Measurements from ENCODE around the gene KIAA0232. TPM values are rescaled to one million over a fixed set of nuclear protein-coding genes. Genes with fewer than 3 reads are reported as not detected.

KIAA0232 gene
- total and polyA plus RNA-seq, 10 of the 15 experiments (the other 5 are each of a cell fraction or from before 2014, with no cell fraction given), result 2.8 to 15.1 (median 10.8) TPM

DNA sequence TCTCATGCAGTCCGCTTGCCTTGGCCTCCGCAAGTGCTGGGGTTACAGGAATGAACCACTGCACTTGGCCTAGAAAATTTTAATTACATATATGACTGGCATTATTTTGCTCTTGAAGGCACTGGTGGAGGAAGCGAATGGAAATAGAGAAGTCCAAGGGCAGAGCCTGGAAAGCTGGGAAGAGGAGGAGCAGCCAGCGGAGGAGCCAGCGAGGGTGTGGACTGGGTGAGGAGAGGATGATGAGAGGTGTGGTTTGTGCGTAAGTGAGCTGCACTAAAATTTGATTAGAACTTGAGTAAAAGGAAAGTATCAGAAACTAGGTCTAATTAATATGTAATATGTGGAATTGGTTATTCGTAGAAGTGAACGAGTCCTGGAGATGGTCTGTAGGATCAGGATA, 13.3 kb downstream of the KIAA0232 start:
- no peak overlapping the region for H3K4me2 ChIP-seq (ENCODE audit: control insufficient read depth, insufficient read depth)
- POLR2A ChIA-PET, result interaction anchor here (1.6 kb wide), 1 partner anchor 11 kb away, joined by 17 read pairs; no protein-coding TSS in a partner anchor
- no peak overlapping the region for H3K9ac ChIP-seq (ENCODE audit: control insufficient read depth, insufficient read depth, low read length)
- H3K4me1 ChIP-seq (ENCODE audit: control insufficient read depth, insufficient read depth, low read length), result peaks cover 4% of the 10 kb centered on the region; the same call in 1 of the 2 replicates
- peaks cover 0 to 5% of the 10 kb centered on the region in 2 experiments; a peak in 1 of 4 replicates for H3K36me3 ChIP-seq (ENCODE audit: control insufficient read depth in 2 of 2, insufficient read depth in 2 of 2, low read length in 1 of 2)
- H3K27ac ChIP-seq (ENCODE audit: control insufficient read depth, insufficient read depth), result no peak overlapping the region
- no peaks in the 10 kb centered on the region for H3K27me3 ChIP-seq (replicated peaks in 1 of 2; ENCODE audit: control insufficient read depth in 2 of 2, insufficient read depth in 2 of 2, low read length in 1 of 2)
- H3K4me3 ChIP-seq, result no peak overlapping the region
- TF ChIP-seq, protein P1, sequence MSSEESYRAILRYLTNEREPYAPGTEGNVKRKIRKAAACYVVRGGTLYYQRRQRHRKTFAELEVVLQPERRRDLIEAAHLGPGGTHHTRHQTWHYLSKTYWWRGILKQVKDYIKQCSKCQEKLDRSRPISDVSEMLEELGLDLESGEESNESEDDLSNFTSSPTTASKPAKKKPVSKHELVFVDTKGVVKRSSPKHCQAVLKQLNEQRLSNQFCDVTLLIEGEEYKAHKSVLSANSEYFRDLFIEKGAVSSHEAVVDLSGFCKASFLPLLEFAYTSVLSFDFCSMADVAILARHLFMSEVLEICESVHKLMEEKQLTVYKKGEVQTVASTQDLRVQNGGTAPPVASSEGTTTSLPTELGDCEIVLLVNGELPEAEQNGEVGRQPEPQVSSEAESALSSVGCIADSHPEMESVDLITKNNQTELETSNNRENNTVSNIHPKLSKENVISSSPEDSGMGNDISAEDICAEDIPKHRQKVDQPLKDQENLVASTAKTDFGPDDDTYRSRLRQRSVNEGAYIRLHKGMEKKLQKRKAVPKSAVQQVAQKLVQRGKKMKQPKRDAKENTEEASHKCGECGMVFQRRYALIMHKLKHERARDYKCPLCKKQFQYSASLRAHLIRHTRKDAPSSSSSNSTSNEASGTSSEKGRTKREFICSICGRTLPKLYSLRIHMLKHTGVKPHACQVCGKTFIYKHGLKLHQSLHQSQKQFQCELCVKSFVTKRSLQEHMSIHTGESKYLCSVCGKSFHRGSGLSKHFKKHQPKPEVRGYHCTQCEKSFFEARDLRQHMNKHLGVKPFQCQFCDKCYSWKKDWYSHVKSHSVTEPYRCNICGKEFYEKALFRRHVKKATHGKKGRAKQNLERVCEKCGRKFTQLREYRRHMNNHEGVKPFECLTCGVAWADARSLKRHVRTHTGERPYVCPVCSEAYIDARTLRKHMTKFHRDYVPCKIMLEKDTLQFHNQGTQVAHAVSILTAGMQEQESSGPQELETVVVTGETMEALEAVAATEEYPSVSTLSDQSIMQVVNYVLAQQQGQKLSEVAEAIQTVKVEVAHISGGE (CRISPR knock-in tag; IDR thresholded peaks at IDR 0.05), result no peak
- TF ChIP-seq IKZF2 (IDR thresholded peaks at IDR 0.05) (no peak), SMAD1 (IDR thresholded peaks at IDR 0.05; ENCODE audit: low read depth, partially characterized antibody) (no peak), CBFB (IDR thresholded peaks at IDR 0.05; ENCODE audit: low read depth) (no peak), ASH2L (IDR thresholded peaks at IDR 0.05; ENCODE audit: borderline replicate concordance, low read depth) (no peak), STAT1 (conservative IDR thresholded peaks at IDR 0.05) (no peak), TCF7 (IDR thresholded peaks at IDR 0.05; ENCODE audit: borderline replicate concordance) (no peak), POLR2AphosphoS5 (IDR thresholded peaks at IDR 0.05; ENCODE audit: low read length) (no peak), ZNF384 (IDR thresholded peaks at IDR 0.05; ENCODE audit: borderline replicate concordance, low read depth, low read length) (no peak)
- TF ChIP-seq, protein P2, sequence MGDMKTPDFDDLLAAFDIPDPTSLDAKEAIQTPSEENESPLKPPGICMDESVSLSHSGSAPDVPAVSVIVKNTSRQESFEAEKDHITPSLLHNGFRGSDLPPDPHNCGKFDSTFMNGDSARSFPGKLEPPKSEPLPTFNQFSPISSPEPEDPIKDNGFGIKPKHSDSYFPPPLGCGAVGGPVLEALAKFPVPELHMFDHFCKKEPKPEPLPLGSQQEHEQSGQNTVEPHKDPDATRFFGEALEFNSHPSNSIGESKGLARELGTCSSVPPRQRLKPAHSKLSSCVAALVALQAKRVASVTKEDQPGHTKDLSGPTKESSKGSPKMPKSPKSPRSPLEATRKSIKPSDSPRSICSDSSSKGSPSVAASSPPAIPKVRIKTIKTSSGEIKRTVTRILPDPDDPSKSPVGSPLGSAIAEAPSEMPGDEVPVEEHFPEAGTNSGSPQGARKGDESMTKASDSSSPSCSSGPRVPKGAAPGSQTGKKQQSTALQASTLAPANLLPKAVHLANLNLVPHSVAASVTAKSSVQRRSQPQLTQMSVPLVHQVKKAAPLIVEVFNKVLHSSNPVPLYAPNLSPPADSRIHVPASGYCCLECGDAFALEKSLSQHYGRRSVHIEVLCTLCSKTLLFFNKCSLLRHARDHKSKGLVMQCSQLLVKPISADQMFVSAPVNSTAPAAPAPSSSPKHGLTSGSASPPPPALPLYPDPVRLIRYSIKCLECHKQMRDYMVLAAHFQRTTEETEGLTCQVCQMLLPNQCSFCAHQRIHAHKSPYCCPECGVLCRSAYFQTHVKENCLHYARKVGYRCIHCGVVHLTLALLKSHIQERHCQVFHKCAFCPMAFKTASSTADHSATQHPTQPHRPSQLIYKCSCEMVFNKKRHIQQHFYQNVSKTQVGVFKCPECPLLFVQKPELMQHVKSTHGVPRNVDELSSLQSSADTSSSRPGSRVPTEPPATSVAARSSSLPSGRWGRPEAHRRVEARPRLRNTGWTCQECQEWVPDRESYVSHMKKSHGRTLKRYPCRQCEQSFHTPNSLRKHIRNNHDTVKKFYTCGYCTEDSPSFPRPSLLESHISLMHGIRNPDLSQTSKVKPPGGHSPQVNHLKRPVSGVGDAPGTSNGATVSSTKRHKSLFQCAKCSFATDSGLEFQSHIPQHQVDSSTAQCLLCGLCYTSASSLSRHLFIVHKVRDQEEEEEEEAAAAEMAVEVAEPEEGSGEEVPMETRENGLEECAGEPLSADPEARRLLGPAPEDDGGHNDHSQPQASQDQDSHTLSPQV (IDR thresholded peaks at IDR 0.05), result no peak
- TF ChIP-seq, protein P3, sequence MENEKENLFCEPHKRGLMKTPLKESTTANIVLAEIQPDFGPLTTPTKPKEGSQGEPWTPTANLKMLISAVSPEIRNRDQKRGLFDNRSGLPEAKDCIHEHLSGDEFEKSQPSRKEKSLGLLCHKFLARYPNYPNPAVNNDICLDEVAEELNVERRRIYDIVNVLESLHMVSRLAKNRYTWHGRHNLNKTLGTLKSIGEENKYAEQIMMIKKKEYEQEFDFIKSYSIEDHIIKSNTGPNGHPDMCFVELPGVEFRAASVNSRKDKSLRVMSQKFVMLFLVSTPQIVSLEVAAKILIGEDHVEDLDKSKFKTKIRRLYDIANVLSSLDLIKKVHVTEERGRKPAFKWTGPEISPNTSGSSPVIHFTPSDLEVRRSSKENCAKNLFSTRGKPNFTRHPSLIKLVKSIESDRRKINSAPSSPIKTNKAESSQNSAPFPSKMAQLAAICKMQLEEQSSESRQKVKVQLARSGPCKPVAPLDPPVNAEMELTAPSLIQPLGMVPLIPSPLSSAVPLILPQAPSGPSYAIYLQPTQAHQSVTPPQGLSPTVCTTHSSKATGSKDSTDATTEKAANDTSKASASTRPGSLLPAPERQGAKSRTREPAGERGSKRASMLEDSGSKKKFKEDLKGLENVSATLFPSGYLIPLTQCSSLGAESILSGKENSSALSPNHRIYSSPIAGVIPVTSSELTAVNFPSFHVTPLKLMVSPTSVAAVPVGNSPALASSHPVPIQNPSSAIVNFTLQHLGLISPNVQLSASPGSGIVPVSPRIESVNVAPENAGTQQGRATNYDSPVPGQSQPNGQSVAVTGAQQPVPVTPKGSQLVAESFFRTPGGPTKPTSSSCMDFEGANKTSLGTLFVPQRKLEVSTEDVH (IDR thresholded peaks at IDR 0.05; ENCODE audit: low read depth, partially characterized antibody), result no peak
- TF ChIP-seq, protein P4, sequence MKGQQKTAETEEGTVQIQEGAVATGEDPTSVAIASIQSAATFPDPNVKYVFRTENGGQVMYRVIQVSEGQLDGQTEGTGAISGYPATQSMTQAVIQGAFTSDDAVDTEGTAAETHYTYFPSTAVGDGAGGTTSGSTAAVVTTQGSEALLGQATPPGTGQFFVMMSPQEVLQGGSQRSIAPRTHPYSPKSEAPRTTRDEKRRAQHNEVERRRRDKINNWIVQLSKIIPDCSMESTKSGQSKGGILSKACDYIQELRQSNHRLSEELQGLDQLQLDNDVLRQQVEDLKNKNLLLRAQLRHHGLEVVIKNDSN (IDR thresholded peaks at IDR 0.05; ENCODE audit: borderline replicate concordance, extremely low read length, insufficient read depth, low read depth, low read length), result no peak
- no TSS peak for BruUV-seq (replicated peaks)
- RAD21 ChIA-PET (ENCODE audit: unreplicated experiment), result interaction anchor here (2.4 kb wide), 1 partner anchor 78 kb away, joined by 8 read pairs; no protein-coding TSS in a partner anchor
- FAIRE-seq (no peak), ATAC-seq (no peak), DNase-seq (ENCODE audit: low read depth, low spot score) (no peak)
- no peak overlapping the region for H2AFZ ChIP-seq (ENCODE audit: control insufficient read depth, low read depth, low read length)
- CTCF ChIA-PET, result interaction anchor here (0.7 to 1.2 kb wide), 2 partner anchors 10 to 578 kb away, joined by 3 to 4 read pairs; no protein-coding TSS in a partner anchor
- 99% methylated on average over 8 of the region's 8 CpGs for WGBS (ENCODE audit: insufficient coverage, insufficient replicate concordance, low lambda C conversion rate, missing lambda C conversion rate)
- peaks cover 30% of the 10 kb centered on the region for H3K79me2 ChIP-seq (ENCODE audit: control insufficient read depth, insufficient read depth, low read length)
- H3K9me3 ChIP-seq (replicated peaks; ENCODE audit: control insufficient read depth, insufficient read depth, low read length), result peaks cover 7% of the 10 kb centered on the region
- in situ Hi-C loops (cut with MboI) (no loop called here), intact Hi-C loops (cut with micrococcal nuclease; ENCODE audit: unreplicated experiment) (no loop called here)
- no peaks in the 10 kb centered on the region for H4K20me1 ChIP-seq (ENCODE audit: control insufficient read depth, insufficient read depth)
- SMC1A ChIA-PET (ENCODE audit: uncharacterized antibody, unreplicated experiment), result interaction anchor here (1.9 to 2.4 kb wide), 3 partner anchors 11 to 78 kb away, joined by 5 to 8 read pairs (median 8); no protein-coding TSS in a partner anchor

All from GM12878 (cell line).